Measurements from ENCODE around the gene INPP5A. TPM values are rescaled to one million over a fixed set of nuclear protein-coding genes. Genes with fewer than 3 reads are reported as not detected.

INPP5A gene
- total and polyA plus RNA-seq, 9 of the 15 experiments (the other 6 are each of a cell fraction or from before 2014, with no cell fraction given) = 0.66 to 11.6 (median 7.7) TPM

- ATAC-seq = no peak
- Histone ChIP-seq H4K20me1 (replicated peaks; ENCODE audit: control insufficient read depth, insufficient read depth, low read length) (no peaks in the 10 kb centered on the region), H3K9me3 (replicated peaks; ENCODE audit: control insufficient read depth, insufficient read depth, low read depth, low read length) (no peaks in the 10 kb centered on the region), H3K4me3 (no peak overlapping the region), H3K27me3 (ENCODE audit: control insufficient read depth in 2 of 2, insufficient read depth in 2 of 2, low read length in 2 of 2) (no peaks in the 10 kb centered on the region), H3K79me2 (ENCODE audit: control insufficient read depth, insufficient read depth, low read length) (no peaks in the 10 kb centered on the region), H2AFZ (ENCODE audit: low read depth, low read length) (no peak overlapping the region), H3K9ac (ENCODE audit: insufficient read depth in 1 of 2, low read depth in 2 of 2, low read length in 2 of 2) (no peak overlapping the region), H3K4me2 (ENCODE audit: insufficient read depth, low read length) (no peak overlapping the region), H3K9me1 (ENCODE audit: control insufficient read depth, insufficient read depth, low read length) (no peaks in the 10 kb centered on the region), H3K36me3 (ENCODE audit: control insufficient read depth, insufficient read depth, low read length) (no peaks in the 10 kb centered on the region), H3K4me1 (replicated peaks in 1 of 2; ENCODE audit: control insufficient read depth in 2 of 2, insufficient read depth in 2 of 2, low read length in 2 of 2) (no peaks in the 10 kb centered on the region), H3K27ac (ENCODE audit: extremely low read depth, low read depth, low read length) (no peak overlapping the region)
- in situ Hi-C loops (cut with MboI) (no loop called here), intact Hi-C loops (cut with micrococcal nuclease) (no loop called here)
- FAIRE-seq = no peak
- CTCF ChIA-PET (ENCODE audit: low intra/inter-chr PET ratio) = no interaction called here
- DNase-seq (ENCODE audit: extremely low read depth in 1 of 4, low spot score in 3 of 4) = no peak
- TF ChIP-seq EGR1 (conservative IDR thresholded peaks at IDR 0.05) (no peak), HNRNPLL (IDR thresholded peaks at IDR 0.05; ENCODE audit: low read depth, low read length, poor library complexity, severe bottlenecking) (peak; percentile 35), KLF1 (tag; IDR thresholded peaks at IDR 0.05) (no peak)
- no TSS peak for BruUV-seq (replicated peaks)
- POLR2A ChIA-PET = no interaction called here
- WGBS (ENCODE audit: insufficient coverage, low coverage, missing lambda C conversion rate) = 52% methylated on average over 4 of the region's 5 CpGs
These were observed 226.0 kb downstream of the INPP5A start for GRCh38 chr10:132763545-132763944.

- ChIA-PET CTCF (ENCODE audit: low intra/inter-chr PET ratio) (no interaction called here), POLR2A (no interaction called here)
- no TSS peak for BruUV-seq (replicated peaks)
- Histone ChIP-seq H3K9me3 (replicated peaks; ENCODE audit: control insufficient read depth, insufficient read depth, low read depth, low read length) (no peaks in the 10 kb centered on the region), H3K27ac (ENCODE audit: extremely low read depth, low read depth, low read length) (no peak overlapping the region), H3K4me1 (replicated peaks in 1 of 2; ENCODE audit: control insufficient read depth in 2 of 2, insufficient read depth in 2 of 2, low read length in 2 of 2) (no peaks in the 10 kb centered on the region), H3K9ac (ENCODE audit: insufficient read depth in 1 of 2, low read depth in 2 of 2, low read length in 2 of 2) (no peak overlapping the region), H3K36me3 (ENCODE audit: control insufficient read depth, insufficient read depth, low read length) (no peaks in the 10 kb centered on the region), H3K79me2 (ENCODE audit: control insufficient read depth, insufficient read depth, low read length) (no peaks in the 10 kb centered on the region), H3K9me1 (ENCODE audit: control insufficient read depth, insufficient read depth, low read length) (no peaks in the 10 kb centered on the region), H2AFZ (ENCODE audit: low read depth, low read length) (no peak overlapping the region), H3K4me3 (no peak overlapping the region), H3K27me3 (ENCODE audit: control insufficient read depth in 2 of 2, insufficient read depth in 2 of 2, low read length in 2 of 2) (no peaks in the 10 kb centered on the region), H3K4me2 (ENCODE audit: insufficient read depth, low read length) (no peak overlapping the region), H4K20me1 (replicated peaks; ENCODE audit: control insufficient read depth, insufficient read depth, low read length) (no peaks in the 10 kb centered on the region)
- WGBS (ENCODE audit: insufficient coverage, low coverage, missing lambda C conversion rate) = 78% methylated on average over 5 of the region's 11 CpGs
- in situ Hi-C loops (cut with MboI) (no loop called here), intact Hi-C loops (cut with micrococcal nuclease) (no loop called here)
- FAIRE-seq = no peak
- ATAC-seq = no peak
- no peak for DNase-seq (ENCODE audit: extremely low read depth in 1 of 4, low spot score in 3 of 4)
- TF ChIP-seq MCM7 (IDR thresholded peaks at IDR 0.05) (no peak), C11orf30 (IDR thresholded peaks at IDR 0.05; ENCODE audit: low read depth) (no peak), MEF2D (tag; conservative IDR thresholded peaks at IDR 0.05; ENCODE audit: low read depth) (no peak), BHLHE40 (IDR thresholded peaks at IDR 0.05; ENCODE audit: low read length) (no peak), TARDBP (IDR thresholded peaks at IDR 0.05) (no peak), ZNF175 (CRISPR knock-in tag; IDR thresholded peaks at IDR 0.05; ENCODE audit: low read depth) (no peak), MTA2 (IDR thresholded peaks at IDR 0.05; ENCODE audit: low read depth) (no peak), TEAD2 (tag; IDR thresholded peaks at IDR 0.05) (no peak), SPI1 (IDR thresholded peaks at IDR 0.05; ENCODE audit: borderline replicate concordance, low read depth, low read length) (no peak), RHOXF2B (CRISPR knock-in tag; conservative IDR thresholded peaks at IDR 0.05) (no peak), RFX5 (IDR thresholded peaks at IDR 0.05; ENCODE audit: low read depth, low read length) (no peak), SAFB2 (IDR thresholded peaks at IDR 0.05; ENCODE audit: borderline replicate concordance, low read depth, low read length, severe bottlenecking) (no peak), PATZ1 (CRISPR knock-in tag; IDR thresholded peaks at IDR 0.05; ENCODE audit: borderline replicate concordance) (no peak), PHF20 (IDR thresholded peaks at IDR 0.05; ENCODE audit: partially characterized antibody) (no peak)
These were observed 226.5 kb downstream of the INPP5A start for GRCh38 chr10:132764108-132764507.

Measured in K562 (cell line).